Sigmoid colon (tissue), 4 donors: Measurements from ENCODE around the gene GSTT4.

Source experiments
- POLR2A ChIP-seq, 2 donors: fragments of 450-650 bp; IDR thresholded peaks; one replicate each; pipeline ENCODE4 v1.6.1; 2016; ENCODE audit warnings: antibody characterized with exemption in 2 of 2, mild to moderate bottlenecking in 2 of 2, moderate library complexity in 2 of 2
- POLR2AphosphoS5 ChIP-seq, 4 donors: sonication (generic); formaldehyde crosslinking; IDR thresholded peaks; one replicate each; pipeline ENCODE4 v1.6.1; 2017; ENCODE audit warnings: antibody characterized with exemption in 4 of 4
- TF ChIP-seq, protein P1 (sequence below), 4 experiments: fragments of 450-650 bp in 3 of 4; fragments of 200-600 bp in 1 of 4; IDR thresholded peaks; one replicate each; pipeline ENCODE4 v1.5.1; 2016 to 2019; ENCODE audit warnings: antibody characterized with exemption in 4 of 4, mild to moderate bottlenecking in 3 of 4, moderate library complexity in 2 of 4

DNA sequence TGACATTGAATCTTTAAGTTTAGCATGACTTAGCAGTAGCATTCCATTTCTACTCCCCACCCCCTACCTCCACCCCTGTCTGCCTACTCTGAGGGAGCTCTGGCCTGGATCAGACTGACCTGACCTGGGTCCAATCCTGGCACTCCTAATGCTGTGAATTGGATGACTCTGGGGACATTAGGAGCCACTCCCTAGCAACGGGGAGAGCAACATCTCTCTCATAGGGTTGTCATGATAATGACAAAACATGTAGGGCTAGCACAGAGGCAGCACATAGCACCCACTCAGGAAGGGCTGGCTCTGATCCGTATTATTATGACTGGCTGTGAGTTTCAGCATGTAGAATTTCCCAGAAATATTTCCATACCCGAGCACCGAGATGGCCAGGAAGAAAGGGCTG lies 46.3 kb upstream of the GSTT4 start:
- TF ChIP-seq, protein P1, sequence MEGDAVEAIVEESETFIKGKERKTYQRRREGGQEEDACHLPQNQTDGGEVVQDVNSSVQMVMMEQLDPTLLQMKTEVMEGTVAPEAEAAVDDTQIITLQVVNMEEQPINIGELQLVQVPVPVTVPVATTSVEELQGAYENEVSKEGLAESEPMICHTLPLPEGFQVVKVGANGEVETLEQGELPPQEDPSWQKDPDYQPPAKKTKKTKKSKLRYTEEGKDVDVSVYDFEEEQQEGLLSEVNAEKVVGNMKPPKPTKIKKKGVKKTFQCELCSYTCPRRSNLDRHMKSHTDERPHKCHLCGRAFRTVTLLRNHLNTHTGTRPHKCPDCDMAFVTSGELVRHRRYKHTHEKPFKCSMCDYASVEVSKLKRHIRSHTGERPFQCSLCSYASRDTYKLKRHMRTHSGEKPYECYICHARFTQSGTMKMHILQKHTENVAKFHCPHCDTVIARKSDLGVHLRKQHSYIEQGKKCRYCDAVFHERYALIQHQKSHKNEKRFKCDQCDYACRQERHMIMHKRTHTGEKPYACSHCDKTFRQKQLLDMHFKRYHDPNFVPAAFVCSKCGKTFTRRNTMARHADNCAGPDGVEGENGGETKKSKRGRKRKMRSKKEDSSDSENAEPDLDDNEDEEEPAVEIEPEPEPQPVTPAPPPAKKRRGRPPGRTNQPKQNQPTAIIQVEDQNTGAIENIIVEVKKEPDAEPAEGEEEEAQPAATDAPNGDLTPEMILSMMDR (IDR thresholded peaks at IDR 0.05), result no peak
- TF ChIP-seq POLR2A (IDR thresholded peaks at IDR 0.05) (no peak), POLR2AphosphoS5 (IDR thresholded peaks at IDR 0.05) (no peak)
